Fibroblast of lung (primary cell): ENCODE data around the gene VWA2. TPM values are rescaled to one million over a fixed set of nuclear protein-coding genes. Genes with fewer than 3 reads are reported as not detected.

Experiments used
- DNase-seq, 2 donors: peaks; one replicate each; pipeline versions ENCODE4 v3.0.0 to v3.0.0-alpha.2; 2010; ENCODE audit warnings: low read depth in 2 of 2
- H2AFZ ChIP-seq: 2 replicates; pipeline ENCODE4 v1.5.1; 2012; ENCODE audit warnings: low read length, control low read depth, inconsistent platforms
- H3K27ac ChIP-seq: 2 replicates; pipeline ENCODE4 v1.5.1; 2011; ENCODE audit warnings: low read length, control low read depth; ENCODE audit not compliant: insufficient read depth
- H3K27me3 ChIP-seq: 2 replicates; pipeline ENCODE4 v1.5.1; 2011; ENCODE audit warnings: mild to moderate bottlenecking, low read length; ENCODE audit not compliant: control insufficient read depth, insufficient read depth
- H3K36me3 ChIP-seq: 2 replicates; pipeline ENCODE4 v1.5.1; 2011; ENCODE audit warnings: low read length; ENCODE audit not compliant: control insufficient read depth, insufficient read depth
- H3K4me1 ChIP-seq: 2 replicates; pipeline ENCODE4 v1.5.1; 2011; ENCODE audit warnings: low read length; ENCODE audit not compliant: control insufficient read depth, insufficient read depth; ENCODE audit errors: extremely low read depth
- H3K4me2 ChIP-seq: 2 replicates; pipeline ENCODE4 v1.5.1; 2011; ENCODE audit warnings: low read length, control low read depth; ENCODE audit not compliant: insufficient read depth; ENCODE audit errors: extremely low read depth
- H3K4me3 ChIP-seq, 4 experiments: fragments of 200-600 bp in 1 of 4; sonication (generic) in 1 of 4; replicated peaks in 1 of 4; 2 replicates each; pipeline ENCODE4 v1.5.1; 2011 to 2016; ENCODE audit warnings: low read length in 4 of 4, low read depth in 3 of 4, mild to moderate bottlenecking in 3 of 4, control low read depth in 2 of 4, inconsistent platforms in 1 of 4, mixed read lengths in 1 of 4; ENCODE audit not compliant: insufficient read depth in 1 of 4; ENCODE audit errors: control extremely low read depth in 1 of 4
- H3K79me2 ChIP-seq: 2 replicates; pipeline ENCODE4 v1.5.1; 2012; ENCODE audit warnings: mild to moderate bottlenecking, low read length, inconsistent platforms; ENCODE audit not compliant: control insufficient read depth, insufficient read depth
- H3K9ac ChIP-seq: 2 replicates; pipeline ENCODE4 v1.5.1; 2011; ENCODE audit warnings: mild to moderate bottlenecking, low read length, control low read depth; ENCODE audit not compliant: insufficient read depth
- H3K9me3 ChIP-seq: 2 replicates; pipeline ENCODE4 v1.5.1; 2012; ENCODE audit warnings: low read depth, low read length; ENCODE audit not compliant: control insufficient read depth, insufficient read depth
- H4K20me1 ChIP-seq: 2 replicates; pipeline ENCODE4 v1.5.1; 2011; ENCODE audit warnings: low read length; ENCODE audit not compliant: control insufficient read depth, insufficient read depth; ENCODE audit errors: extremely low read depth
- CTCF ChIP-seq, 2 donors: IDR thresholded peaks in 1 of 2; conservative IDR thresholded peaks in 1 of 2; 1 replicate in 1 of 2; 2 replicates in 1 of 2; pipeline ENCODE4 v1.5.1; 2011 to 2012; ENCODE audit warnings: low read length in 2 of 2, control low read depth in 1 of 2, inconsistent platforms in 1 of 2, low read depth in 1 of 2, mild to moderate bottlenecking in 1 of 2
- EZH2 ChIP-seq: IDR thresholded peaks from 2 replicates; pipeline ENCODE4 v1.5.1; 2012; ENCODE audit warnings: low read length, control low read depth, mild to moderate bottlenecking; ENCODE audit errors: missing control alignments
- polyA plus RNA-seq, 2 donors: library from polyadenylated mRNA; depleted of rRNA in 1 of 2; stranded (reverse) in 1 of 2; unstranded in 1 of 2; fragments of >200 nt; gene quantifications; 2 replicates each; pipeline ENCODE4 v1.2.1, GENCODE V29; 2011 to 2012; ENCODE audit warnings: missing spikeins in 1 of 2
- total RNA-seq: library from RNA; depleted of rRNA; stranded (reverse); fragments of >200 nt; gene quantifications from 2 replicates; pipeline ENCODE4 v1.2.1, GENCODE V29; 2014

The VWA2 gene
- total and polyA plus RNA-seq, 2 donors (not counting 1 experiment from before 2014, with no cell fraction given), result 0.11 to 0.17 TPM

GRCh38 chr10:114255227-114255626 lies 16.2 kb downstream of the VWA2 start:
- H3K27ac ChIP-seq, result no peak overlapping the region
- no peak overlapping the region for H3K9ac ChIP-seq
- H3K4me3 ChIP-seq, result no peak overlapping the region
- H2AFZ ChIP-seq, result no peak overlapping the region
- H4K20me1 ChIP-seq, result no peaks in the 10 kb centered on the region
- no peaks in the 10 kb centered on the region for H3K27me3 ChIP-seq
- no peak overlapping the region for H3K4me2 ChIP-seq
- DNase-seq, result no peak
- TF ChIP-seq EZH2 (no peak), CTCF (conservative IDR thresholded peaks at IDR 0.05 in 1 of 2, IDR thresholded peaks at IDR 0.05 in 1 of 2; ENCODE audit: low read depth in 1 of 2, low read length in 2 of 2) (no peak)
- no peaks in the 10 kb centered on the region for H3K36me3 ChIP-seq
- H3K9me3 ChIP-seq, result no peaks in the 10 kb centered on the region
- peaks cover 8% of the 10 kb centered on the region for H3K4me1 ChIP-seq
- no peaks in the 10 kb centered on the region for H3K79me2 ChIP-seq

GRCh38 chr10:114256008-114256765 lies 17.1 kb downstream of the VWA2 start:
- H3K36me3 ChIP-seq, result no peaks in the 10 kb centered on the region
- no peak overlapping the region for H3K9ac ChIP-seq
- peaks cover 14% of the 10 kb centered on the region for H3K4me1 ChIP-seq
- H3K27me3 ChIP-seq, result no peaks in the 10 kb centered on the region
- TF ChIP-seq EZH2 (no peak), CTCF (conservative IDR thresholded peaks at IDR 0.05 in 1 of 2, IDR thresholded peaks at IDR 0.05 in 1 of 2; ENCODE audit: low read depth in 1 of 2, low read length in 2 of 2) (no peak)
- no peak overlapping the region for H3K27ac ChIP-seq
- H3K4me2 ChIP-seq, result no peak overlapping the region
- no peak overlapping the region for H2AFZ ChIP-seq
- H4K20me1 ChIP-seq, result no peaks in the 10 kb centered on the region
- no peak for DNase-seq
- no peaks in the 10 kb centered on the region for H3K79me2 ChIP-seq
- H3K9me3 ChIP-seq, result no peaks in the 10 kb centered on the region
- H3K4me3 ChIP-seq, result no peak overlapping the region

GRCh38 chr10:114256822-114257221 lies 17.8 kb downstream of the VWA2 start:
- no peaks in the 10 kb centered on the region for H3K79me2 ChIP-seq
- DNase-seq, result peak in 1 of 2 donors; percentile 62
- no peak overlapping the region for H3K27ac ChIP-seq
- TF ChIP-seq CTCF (conservative IDR thresholded peaks at IDR 0.05 in 1 of 2, IDR thresholded peaks at IDR 0.05 in 1 of 2; ENCODE audit: low read depth in 1 of 2, low read length in 2 of 2), result no peak
- no peak for TF ChIP-seq EZH2
- H4K20me1 ChIP-seq, result no peaks in the 10 kb centered on the region
- no peak overlapping the region for H3K9ac ChIP-seq
- H3K4me3 ChIP-seq, result no peak overlapping the region
- peaks cover 17% of the 10 kb centered on the region for H3K4me1 ChIP-seq
- H3K9me3 ChIP-seq, result no peaks in the 10 kb centered on the region
- no peaks in the 10 kb centered on the region for H3K36me3 ChIP-seq
- H3K4me2 ChIP-seq, result no peak overlapping the region
- H2AFZ ChIP-seq, result no peak overlapping the region
- no peaks in the 10 kb centered on the region for H3K27me3 ChIP-seq
